Measurements from ENCODE around the gene ANKRD13C.
"Not testable (repeated sequence)": the region's sequence is repeated elsewhere in the genome, so short reads cannot be mapped to it uniquely, and the experiment has no call there.

ANKRD13C gene

GRCh38 chr1:70387507-70387906 lies 33.0 kb upstream of the ANKRD13C start:
- TF ChIP-seq CTCF (conservative IDR thresholded peaks at IDR 0.05), result no peak
- no peak overlapping the region for H3K27ac ChIP-seq

- H3K27ac ChIP-seq, result no peak overlapping the region
- TF ChIP-seq CTCF (conservative IDR thresholded peaks at IDR 0.05), result no peak
Measured at GRCh38 chr1:70386121-70386520, 31.6 kb upstream of the ANKRD13C start.

- TF ChIP-seq CTCF (conservative IDR thresholded peaks at IDR 0.05), result no peak
- H3K27ac ChIP-seq, result no peak overlapping the region
Measured at GRCh38 chr1:70385477-70385876, 31.0 kb upstream of the ANKRD13C start.

- TF ChIP-seq CTCF (conservative IDR thresholded peaks at IDR 0.05), result no peak
- H3K27ac ChIP-seq, result no peak overlapping the region
Measured at GRCh38 chr1:70384542-70384941, 30.0 kb upstream of the ANKRD13C start.

GRCh38 chr1:70383483-70383882 lies 29.0 kb upstream of the ANKRD13C start:
- no peak for TF ChIP-seq CTCF (conservative IDR thresholded peaks at IDR 0.05)
- H3K27ac ChIP-seq, result no peak overlapping the region

GRCh38 chr1:70382682-70383081 lies 28.2 kb upstream of the ANKRD13C start:
- H3K27ac ChIP-seq, result no peak overlapping the region
- TF ChIP-seq CTCF (conservative IDR thresholded peaks at IDR 0.05), result no peak

GRCh38 chr1:70376196-70376595 lies 21.7 kb upstream of the ANKRD13C start:
- no peak overlapping the region for H3K27ac ChIP-seq
- TF ChIP-seq CTCF (conservative IDR thresholded peaks at IDR 0.05), result no peak

GRCh38 chr1:70373580-70373979 lies 19.1 kb upstream of the ANKRD13C start:
- not testable (repeated sequence) for H3K27ac ChIP-seq
